ENCODE data around the gene KLHL1. TPM values are rescaled to one million over a fixed set of nuclear protein-coding genes. Genes with fewer than 3 reads are reported as not detected.

KLHL1 gene
- polyA plus RNA-seq, 1 donor from 2014 or later: 15.5 TPM

DNA sequence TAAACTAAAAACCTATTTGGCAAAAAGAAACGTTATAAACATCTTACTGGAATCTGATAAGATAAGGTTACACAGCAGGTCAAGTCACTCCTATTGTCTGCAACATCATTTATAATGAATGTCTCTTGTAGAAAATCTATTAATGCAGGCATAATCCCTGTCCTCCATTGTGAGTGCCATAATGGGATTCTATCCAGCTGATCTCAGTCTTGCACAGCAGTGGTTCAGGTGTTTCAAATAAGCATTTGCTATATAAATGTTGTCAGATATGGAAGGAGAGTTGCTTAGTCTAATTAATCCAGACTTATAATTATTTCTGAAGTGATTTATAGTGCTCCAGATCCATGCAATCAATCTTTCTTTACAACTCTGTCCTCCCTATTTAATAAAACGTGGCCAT, 187.1 kb downstream of the KLHL1 start:
- Histone ChIP-seq H2AFZ (ENCODE audit: low read depth, low read length) (no peak overlapping the region), H3K4me3 (ENCODE audit: low read length) (no peak overlapping the region), H4K20me1 (ENCODE audit: insufficient read depth) (no peaks in the 10 kb centered on the region), H3K36me3 (ENCODE audit: insufficient read depth, low read length) (no peaks in the 10 kb centered on the region), H3K9ac (ENCODE audit: low read length) (no peak overlapping the region), H3K9me2 (ENCODE audit: insufficient read depth, low read length) (no peaks in the 10 kb centered on the region), H3K27me3 (ENCODE audit: insufficient read depth, low read depth, low read length) (no peaks in the 10 kb centered on the region), H3K4me2 (ENCODE audit: low read length) (peak overlapping the region; percentile 5), H3K79me2 (replicated peaks; ENCODE audit: insufficient read depth, low read length) (no peaks in the 10 kb centered on the region), H3F3A (ENCODE audit: insufficient read depth, low read length, poor library complexity, severe bottlenecking) (no peaks in the 10 kb centered on the region), H3K27ac (ENCODE audit: low read length) (no peak overlapping the region), H3K9me3 (ENCODE audit: low read length) (no peaks in the 10 kb centered on the region)
- TF ChIP-seq, protein P1, sequence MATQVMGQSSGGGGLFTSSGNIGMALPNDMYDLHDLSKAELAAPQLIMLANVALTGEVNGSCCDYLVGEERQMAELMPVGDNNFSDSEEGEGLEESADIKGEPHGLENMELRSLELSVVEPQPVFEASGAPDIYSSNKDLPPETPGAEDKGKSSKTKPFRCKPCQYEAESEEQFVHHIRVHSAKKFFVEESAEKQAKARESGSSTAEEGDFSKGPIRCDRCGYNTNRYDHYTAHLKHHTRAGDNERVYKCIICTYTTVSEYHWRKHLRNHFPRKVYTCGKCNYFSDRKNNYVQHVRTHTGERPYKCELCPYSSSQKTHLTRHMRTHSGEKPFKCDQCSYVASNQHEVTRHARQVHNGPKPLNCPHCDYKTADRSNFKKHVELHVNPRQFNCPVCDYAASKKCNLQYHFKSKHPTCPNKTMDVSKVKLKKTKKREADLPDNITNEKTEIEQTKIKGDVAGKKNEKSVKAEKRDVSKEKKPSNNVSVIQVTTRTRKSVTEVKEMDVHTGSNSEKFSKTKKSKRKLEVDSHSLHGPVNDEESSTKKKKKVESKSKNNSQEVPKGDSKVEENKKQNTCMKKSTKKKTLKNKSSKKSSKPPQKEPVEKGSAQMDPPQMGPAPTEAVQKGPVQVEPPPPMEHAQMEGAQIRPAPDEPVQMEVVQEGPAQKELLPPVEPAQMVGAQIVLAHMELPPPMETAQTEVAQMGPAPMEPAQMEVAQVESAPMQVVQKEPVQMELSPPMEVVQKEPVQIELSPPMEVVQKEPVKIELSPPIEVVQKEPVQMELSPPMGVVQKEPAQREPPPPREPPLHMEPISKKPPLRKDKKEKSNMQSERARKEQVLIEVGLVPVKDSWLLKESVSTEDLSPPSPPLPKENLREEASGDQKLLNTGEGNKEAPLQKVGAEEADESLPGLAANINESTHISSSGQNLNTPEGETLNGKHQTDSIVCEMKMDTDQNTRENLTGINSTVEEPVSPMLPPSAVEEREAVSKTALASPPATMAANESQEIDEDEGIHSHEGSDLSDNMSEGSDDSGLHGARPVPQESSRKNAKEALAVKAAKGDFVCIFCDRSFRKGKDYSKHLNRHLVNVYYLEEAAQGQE (IDR thresholded peaks at IDR 0.05; ENCODE audit: borderline replicate concordance): no peak
- no peak for TF ChIP-seq EZH2 (IDR thresholded peaks at IDR 0.05; ENCODE audit: borderline replicate concordance, insufficient read depth, low read length, poor library complexity, severe bottlenecking)
- no peak for TF ChIP-seq RAD21 (conservative IDR thresholded peaks at IDR 0.05)
- no peak for TF ChIP-seq TAF1 (IDR thresholded peaks at IDR 0.05; ENCODE audit: low read depth)
- no peak for TF ChIP-seq EP300 (conservative IDR thresholded peaks at IDR 0.05; ENCODE audit: poor library complexity, severe bottlenecking)
- TF ChIP-seq, protein P2, sequence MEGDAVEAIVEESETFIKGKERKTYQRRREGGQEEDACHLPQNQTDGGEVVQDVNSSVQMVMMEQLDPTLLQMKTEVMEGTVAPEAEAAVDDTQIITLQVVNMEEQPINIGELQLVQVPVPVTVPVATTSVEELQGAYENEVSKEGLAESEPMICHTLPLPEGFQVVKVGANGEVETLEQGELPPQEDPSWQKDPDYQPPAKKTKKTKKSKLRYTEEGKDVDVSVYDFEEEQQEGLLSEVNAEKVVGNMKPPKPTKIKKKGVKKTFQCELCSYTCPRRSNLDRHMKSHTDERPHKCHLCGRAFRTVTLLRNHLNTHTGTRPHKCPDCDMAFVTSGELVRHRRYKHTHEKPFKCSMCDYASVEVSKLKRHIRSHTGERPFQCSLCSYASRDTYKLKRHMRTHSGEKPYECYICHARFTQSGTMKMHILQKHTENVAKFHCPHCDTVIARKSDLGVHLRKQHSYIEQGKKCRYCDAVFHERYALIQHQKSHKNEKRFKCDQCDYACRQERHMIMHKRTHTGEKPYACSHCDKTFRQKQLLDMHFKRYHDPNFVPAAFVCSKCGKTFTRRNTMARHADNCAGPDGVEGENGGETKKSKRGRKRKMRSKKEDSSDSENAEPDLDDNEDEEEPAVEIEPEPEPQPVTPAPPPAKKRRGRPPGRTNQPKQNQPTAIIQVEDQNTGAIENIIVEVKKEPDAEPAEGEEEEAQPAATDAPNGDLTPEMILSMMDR (IDR thresholded peaks at IDR 0.05; ENCODE audit: poor library complexity, severe bottlenecking): no peak
- no peak for TF ChIP-seq POLR2AphosphoS5 (IDR thresholded peaks at IDR 0.05)
- TF ChIP-seq SMC3 (conservative IDR thresholded peaks at IDR 0.05; ENCODE audit: poor library complexity): no peak
- no peak for TF ChIP-seq MXI1 (conservative IDR thresholded peaks at IDR 0.05; ENCODE audit: poor library complexity, severe bottlenecking)

DNA sequence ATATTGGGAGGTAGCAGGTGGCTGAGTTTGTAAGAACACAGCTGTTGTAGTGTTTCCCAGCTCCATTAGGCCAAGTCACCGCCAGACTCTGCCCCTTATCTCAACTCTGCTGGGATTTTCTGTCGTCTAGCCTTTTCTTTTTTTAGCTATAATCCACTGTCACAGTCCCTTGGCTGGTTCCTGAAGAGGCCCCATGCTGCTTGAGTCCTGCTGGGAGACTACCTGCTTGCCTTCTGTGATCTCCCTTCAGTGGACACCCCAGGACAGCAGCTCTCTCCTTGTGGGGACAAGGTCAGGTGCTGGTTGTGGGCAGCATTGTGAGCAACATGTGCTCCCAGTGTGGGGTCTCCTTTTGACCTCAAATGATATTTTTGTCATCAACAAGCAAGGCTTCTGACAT, 195.6 kb downstream of the KLHL1 start:
- no peak overlapping the region for H3K27ac ChIP-seq (ENCODE audit: low read length)
- no peaks in the 10 kb centered on the region for H4K20me1 ChIP-seq (ENCODE audit: insufficient read depth)
- no peaks in the 10 kb centered on the region for H3K9me2 ChIP-seq (ENCODE audit: insufficient read depth, low read length)
- no peak for TF ChIP-seq TAF1 (IDR thresholded peaks at IDR 0.05; ENCODE audit: low read depth)
- H3F3A ChIP-seq (ENCODE audit: insufficient read depth, low read length, poor library complexity, severe bottlenecking): no peaks in the 10 kb centered on the region
- H2AFZ ChIP-seq (ENCODE audit: low read depth, low read length): no peak overlapping the region
- H3K27me3 ChIP-seq (ENCODE audit: insufficient read depth, low read depth, low read length): no peaks in the 10 kb centered on the region
- H3K36me3 ChIP-seq (ENCODE audit: insufficient read depth, low read length): no peaks in the 10 kb centered on the region
- H3K9me3 ChIP-seq (ENCODE audit: low read length): no peaks in the 10 kb centered on the region
- H3K4me2 ChIP-seq (ENCODE audit: low read length): no peak overlapping the region
- no peak overlapping the region for H3K4me3 ChIP-seq (ENCODE audit: low read length)
- no peaks in the 10 kb centered on the region for H3K79me2 ChIP-seq (replicated peaks; ENCODE audit: insufficient read depth, low read length)
- H3K9ac ChIP-seq (ENCODE audit: low read length): no peak overlapping the region

DNA sequence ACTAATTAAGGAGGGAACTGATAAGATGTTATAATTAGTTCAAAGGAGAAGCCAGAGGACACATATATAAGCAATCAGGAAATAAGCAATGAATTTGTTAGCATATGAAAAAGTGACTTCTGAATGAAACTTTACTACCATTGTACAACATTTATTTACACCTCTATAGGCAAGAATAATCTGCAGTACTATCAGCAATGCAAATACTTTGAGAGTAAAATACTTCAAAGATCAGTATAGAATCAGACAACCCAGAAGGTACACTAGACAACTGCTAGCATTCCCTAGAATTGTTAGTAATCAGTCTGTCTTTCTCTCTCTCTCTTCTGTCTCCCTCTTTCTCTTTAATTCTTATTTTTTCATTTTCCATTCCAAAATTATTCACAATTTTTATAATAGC, 197.5 kb downstream of the KLHL1 start:
- TF ChIP-seq RAD21 (conservative IDR thresholded peaks at IDR 0.05): no peak
- no peak for TF ChIP-seq POLR2AphosphoS5 (IDR thresholded peaks at IDR 0.05)
- no peak overlapping the region for H2AFZ ChIP-seq (ENCODE audit: low read depth, low read length)
- H3F3A ChIP-seq (ENCODE audit: insufficient read depth, low read length, poor library complexity, severe bottlenecking): no peaks in the 10 kb centered on the region
- no peaks in the 10 kb centered on the region for H3K36me3 ChIP-seq (ENCODE audit: insufficient read depth, low read length)
- no peaks in the 10 kb centered on the region for H3K79me2 ChIP-seq (replicated peaks; ENCODE audit: insufficient read depth, low read length)
- no peak overlapping the region for H3K4me2 ChIP-seq (ENCODE audit: low read length)
- H3K27me3 ChIP-seq (ENCODE audit: insufficient read depth, low read depth, low read length): no peaks in the 10 kb centered on the region
- H3K9me3 ChIP-seq (ENCODE audit: low read length): no peaks in the 10 kb centered on the region
- H3K9me2 ChIP-seq (ENCODE audit: insufficient read depth, low read length): no peaks in the 10 kb centered on the region
- H3K9ac ChIP-seq (ENCODE audit: low read length): no peak overlapping the region
- H3K4me3 ChIP-seq (ENCODE audit: low read length): no peak overlapping the region
- no peak overlapping the region for H3K27ac ChIP-seq (ENCODE audit: low read length)
- H4K20me1 ChIP-seq (ENCODE audit: insufficient read depth): no peaks in the 10 kb centered on the region

Measured in neural cell (in vitro differentiated cells).